GM23338 (cell line): ENCODE data around the gene ENDOU. TPM values are rescaled to one million over a fixed set of nuclear protein-coding genes. Genes with fewer than 3 reads are reported as not detected.

Source experiments
- ATAC-seq: fragments of 200-7000 bp; cut with Tn5 transposase; 3 replicates; pipeline ENCODE4 v1.9.1; 2020
- DNase-seq: peaks from one replicate; pipeline ENCODE4 v3.0.0-alpha.2; 2015; ENCODE audit warnings: low spot score
- H2AFZ ChIP-seq: fragments of 200-600 bp; sonication (generic); 2 replicates; pipeline ENCODE4 v1.8.0; 2016; ENCODE audit warnings: antibody characterized with exemption, mild to moderate bottlenecking, moderate library complexity
- H3F3A ChIP-seq: fragments of 200-600 bp; sonication (generic); replicated peaks from 2 replicates; pipeline ENCODE4 v1.8.0; 2017; ENCODE audit warnings: antibody characterized with exemption, mixed run types, low read depth
- H3K27ac ChIP-seq: fragments of 200-600 bp; sonication (generic); 2 replicates; pipeline ENCODE4 v1.6.1; 2016; ENCODE audit warnings: low read depth
- H3K27me3 ChIP-seq: fragments of 200-600 bp; sonication (generic); 2 replicates; pipeline ENCODE4 v1.8.0; 2016; ENCODE audit warnings: mild to moderate bottlenecking, mixed run types, moderate library complexity; ENCODE audit not compliant: insufficient read depth
- H3K36me3 ChIP-seq: fragments of 200-600 bp; sonication (generic); 2 replicates; pipeline ENCODE4 v1.8.0; 2016; ENCODE audit warnings: mild to moderate bottlenecking; ENCODE audit not compliant: insufficient read depth
- H3K4me1 ChIP-seq: fragments of 200-600 bp; sonication (generic); 2 replicates; pipeline ENCODE4 v1.8.0; 2016; ENCODE audit warnings: mild to moderate bottlenecking, moderate library complexity; ENCODE audit not compliant: insufficient read depth
- H3K4me2 ChIP-seq: fragments of 200-600 bp; sonication (generic); 2 replicates; pipeline ENCODE4 v1.7.1; 2017; ENCODE audit warnings: mixed run types
- H3K4me3 ChIP-seq: fragments of 200-600 bp; sonication (generic); 2 replicates; pipeline ENCODE4 v1.6.1; 2016; ENCODE audit warnings: mixed run types
- H3K79me2 ChIP-seq: fragments of 200-600 bp; sonication (generic); replicated peaks from 2 replicates; pipeline ENCODE4 v1.8.0; 2017; ENCODE audit warnings: mild to moderate bottlenecking; ENCODE audit not compliant: insufficient read depth
- H3K9me2 ChIP-seq: fragments of 200-600 bp; sonication (generic); 2 replicates; pipeline ENCODE4 v1.8.0; 2017; ENCODE audit not compliant: insufficient read depth
- H4K20me1 ChIP-seq: fragments of 200-600 bp; sonication (generic); replicated peaks from 2 replicates; pipeline ENCODE4 v1.8.0; 2017; ENCODE audit warnings: mild to moderate bottlenecking; ENCODE audit not compliant: insufficient read depth
- H3K27ac Mint-ChIP-seq: 2 replicates; pipeline ENCODE4 v1.8.0; 2020; ENCODE audit warnings: inconsistent platforms, mild to moderate bottlenecking, moderate library complexity, mixed read lengths
- H3K27me3 Mint-ChIP-seq: 3 replicates; pipeline ENCODE4 v1.8.0; 2022; ENCODE audit warnings: low read depth, mild to moderate bottlenecking, moderate library complexity, mixed read lengths, inconsistent platforms; ENCODE audit not compliant: insufficient read depth, poor library complexity
- H3K36me3 Mint-ChIP-seq: 3 replicates; pipeline ENCODE4 v1.8.0; 2021; ENCODE audit warnings: low read depth, mild to moderate bottlenecking, inconsistent platforms, moderate library complexity, mixed read lengths
- H3K4me1 Mint-ChIP-seq: 3 replicates; pipeline ENCODE4 v1.8.0; 2020; ENCODE audit warnings: mild to moderate bottlenecking, inconsistent platforms, mixed read lengths
- H3K4me3 Mint-ChIP-seq: 3 replicates; pipeline ENCODE4 v1.8.0; 2021; ENCODE audit warnings: moderate library complexity, mild to moderate bottlenecking, inconsistent platforms, mixed read lengths
- H3K9me3 Mint-ChIP-seq: 3 replicates; pipeline ENCODE4 v1.8.0; 2020; ENCODE audit warnings: moderate library complexity, mild to moderate bottlenecking, inconsistent platforms, mixed read lengths
- CREB1 ChIP-seq: fragments of 250-450 bp; sonication (Bioruptor Pico); IDR thresholded peaks from 2 replicates; pipeline ENCODE4 v1.5.0; 2020; ENCODE audit warnings: low read depth, mild to moderate bottlenecking, moderate library complexity
- EZH2 ChIP-seq: fragments of 200-600 bp; sonication (generic); IDR thresholded peaks from one replicate; pipeline ENCODE4 v1.8.0; 2017; ENCODE audit warnings: antibody characterized with exemption, mild to moderate bottlenecking, low read depth; ENCODE audit not compliant: unreplicated experiment
- EZH2phosphoT487 ChIP-seq: fragments of 200-600 bp; sonication (generic); IDR thresholded peaks from one replicate; pipeline ENCODE4 v1.8.1; 2018; ENCODE audit warnings: antibody characterized with exemption; ENCODE audit not compliant: unreplicated experiment
- JUNB ChIP-seq: IDR thresholded peaks from one replicate; pipeline ENCODE4 v1.6.1; 2016; ENCODE audit warnings: antibody characterized with exemption; ENCODE audit not compliant: unreplicated experiment
- NANOG ChIP-seq: IDR thresholded peaks from 2 replicates; pipeline ENCODE4 v1.6.1; 2016; ENCODE audit warnings: antibody characterized with exemption, borderline replicate concordance
- POLR2AphosphoS5 ChIP-seq: IDR thresholded peaks from 2 replicates; pipeline ENCODE4 v1.6.1; 2016; ENCODE audit warnings: antibody characterized with exemption, low read depth
- ZNF114 ChIP-seq: fragments of 250-450 bp; sonication (Bioruptor Pico); IDR thresholded peaks from 2 replicates; pipeline ENCODE4 v1.5.0; 2020; ENCODE audit warnings: mild to moderate bottlenecking, moderate library complexity
- ZNF331 ChIP-seq: fragments of 250-450 bp; sonication (Bioruptor Pico); IDR thresholded peaks from 2 replicates; pipeline ENCODE4 v1.5.0; 2020; ENCODE audit warnings: low read depth, mild to moderate bottlenecking, moderate library complexity
- polyA plus RNA-seq: library from polyadenylated mRNA; unstranded; fragments of >200 nt; fragmentation: Nextera tagmentation; extraction: Ambion mirVana; gene quantifications from 2 replicates; pipeline ENCODE4 v1.2.1, GENCODE V29; 2016
- total RNA-seq: library from RNA; depleted of rRNA; stranded (reverse); fragments of >200 nt; shearing (Covaris generic); gene quantifications from 2 replicates; pipeline ENCODE4 v1.2.3, GENCODE V29; 2014
- TF ChIP-seq, protein P1 (sequence below): IDR thresholded peaks from 2 replicates; pipeline ENCODE4 v1.6.1; 2016; ENCODE audit warnings: antibody characterized with exemption
- TF ChIP-seq, protein P2 (sequence below), 2 experiments: fragments of 200-600 bp in 1 of 2; sonication (generic) in 1 of 2; conservative IDR thresholded peaks; 2 replicates each; pipeline versions ENCODE4 v1.5.1 to v1.6.1; 2016 to 2017; ENCODE audit warnings: antibody characterized with exemption in 2 of 2, low read depth in 2 of 2, mild to moderate bottlenecking in 2 of 2, moderate library complexity in 1 of 2
- TF ChIP-seq, protein P3 (sequence below): fragments of 250-450 bp; sonication (Bioruptor Pico); IDR thresholded peaks from 2 replicates; pipeline ENCODE4 v1.5.0; 2020; ENCODE audit warnings: mild to moderate bottlenecking, moderate library complexity

Gene ENDOU
- total and polyA plus RNA-seq, 2 experiments from 2014 or later, result not detected

DNA sequence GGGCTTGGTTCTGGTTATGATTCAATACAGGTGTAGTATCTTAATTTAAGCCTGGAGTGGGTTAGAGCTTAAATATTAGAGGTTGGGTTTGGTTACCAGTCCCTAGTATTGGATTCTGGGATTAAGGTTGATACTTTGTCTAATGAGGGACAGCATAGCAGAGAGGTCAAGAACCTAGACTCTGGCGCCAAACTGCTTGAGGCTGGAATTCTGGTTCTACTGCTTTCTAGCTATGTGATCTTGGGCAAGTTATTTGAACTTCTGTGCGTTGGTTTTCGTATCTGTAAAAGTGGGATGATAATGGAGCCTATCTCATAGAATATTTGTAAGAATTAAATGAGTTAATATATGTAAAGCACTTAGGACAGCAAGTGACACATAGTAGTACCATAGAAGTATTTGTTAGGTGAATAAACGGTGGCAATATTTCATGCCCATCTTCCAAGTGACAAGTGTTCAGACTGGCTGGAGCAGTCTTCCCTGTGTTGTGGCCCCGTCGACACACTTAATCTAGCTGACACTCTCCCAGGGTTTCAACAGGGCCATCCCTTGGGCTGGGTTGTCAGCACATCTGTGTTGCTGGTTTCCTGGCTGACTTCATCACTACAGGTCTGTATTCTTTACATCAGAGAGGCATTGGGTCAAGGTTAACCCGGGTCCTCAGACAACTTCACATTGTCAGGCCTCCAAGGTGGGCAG is 3.0 kb downstream of the ENDOU start (continued):
- TF ChIP-seq, protein P1, sequence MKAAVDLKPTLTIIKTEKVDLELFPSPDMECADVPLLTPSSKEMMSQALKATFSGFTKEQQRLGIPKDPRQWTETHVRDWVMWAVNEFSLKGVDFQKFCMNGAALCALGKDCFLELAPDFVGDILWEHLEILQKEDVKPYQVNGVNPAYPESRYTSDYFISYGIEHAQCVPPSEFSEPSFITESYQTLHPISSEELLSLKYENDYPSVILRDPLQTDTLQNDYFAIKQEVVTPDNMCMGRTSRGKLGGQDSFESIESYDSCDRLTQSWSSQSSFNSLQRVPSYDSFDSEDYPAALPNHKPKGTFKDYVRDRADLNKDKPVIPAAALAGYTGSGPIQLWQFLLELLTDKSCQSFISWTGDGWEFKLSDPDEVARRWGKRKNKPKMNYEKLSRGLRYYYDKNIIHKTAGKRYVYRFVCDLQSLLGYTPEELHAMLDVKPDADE, result no peak
- no peak for TF ChIP-seq POLR2AphosphoS5
- no peak for TF ChIP-seq NANOG
- TF ChIP-seq, protein P2, sequence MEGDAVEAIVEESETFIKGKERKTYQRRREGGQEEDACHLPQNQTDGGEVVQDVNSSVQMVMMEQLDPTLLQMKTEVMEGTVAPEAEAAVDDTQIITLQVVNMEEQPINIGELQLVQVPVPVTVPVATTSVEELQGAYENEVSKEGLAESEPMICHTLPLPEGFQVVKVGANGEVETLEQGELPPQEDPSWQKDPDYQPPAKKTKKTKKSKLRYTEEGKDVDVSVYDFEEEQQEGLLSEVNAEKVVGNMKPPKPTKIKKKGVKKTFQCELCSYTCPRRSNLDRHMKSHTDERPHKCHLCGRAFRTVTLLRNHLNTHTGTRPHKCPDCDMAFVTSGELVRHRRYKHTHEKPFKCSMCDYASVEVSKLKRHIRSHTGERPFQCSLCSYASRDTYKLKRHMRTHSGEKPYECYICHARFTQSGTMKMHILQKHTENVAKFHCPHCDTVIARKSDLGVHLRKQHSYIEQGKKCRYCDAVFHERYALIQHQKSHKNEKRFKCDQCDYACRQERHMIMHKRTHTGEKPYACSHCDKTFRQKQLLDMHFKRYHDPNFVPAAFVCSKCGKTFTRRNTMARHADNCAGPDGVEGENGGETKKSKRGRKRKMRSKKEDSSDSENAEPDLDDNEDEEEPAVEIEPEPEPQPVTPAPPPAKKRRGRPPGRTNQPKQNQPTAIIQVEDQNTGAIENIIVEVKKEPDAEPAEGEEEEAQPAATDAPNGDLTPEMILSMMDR (conservative IDR thresholded peaks at IDR 0.05; ENCODE audit: low read depth in 2 of 2), result no peak

DNA sequence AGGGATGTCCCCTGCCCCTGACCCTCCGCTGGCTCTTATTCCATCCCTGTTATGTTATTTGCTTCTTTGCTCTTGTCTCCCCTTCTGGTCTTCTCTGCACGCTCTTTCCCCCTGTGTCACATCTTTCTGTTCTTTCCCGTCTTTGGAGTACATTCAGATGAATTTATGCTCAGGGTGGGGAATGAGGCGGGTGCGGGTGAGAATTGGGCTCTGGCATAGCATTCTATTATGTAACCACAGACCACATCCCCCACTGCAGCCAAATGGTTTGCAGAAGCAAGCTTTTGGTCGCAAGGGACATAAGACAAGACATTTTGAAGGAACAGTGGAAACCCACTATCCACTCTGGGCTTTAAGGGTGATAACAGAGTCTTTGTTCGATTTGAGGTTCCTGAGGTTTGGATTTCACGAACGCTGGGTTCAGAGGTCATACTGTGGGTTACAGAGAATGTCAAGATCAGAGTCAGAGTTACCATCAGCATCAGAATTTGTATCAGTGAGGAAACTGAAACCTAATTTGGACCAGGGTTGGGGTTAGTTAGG is 3.8 kb downstream of the ENDOU start:
- H3K4me3 Mint-ChIP-seq, result no peak overlapping the region
- no peak overlapping the region for H3K4me3 ChIP-seq
- peaks cover 18% of the 10 kb centered on the region for H3K27me3 Mint-ChIP-seq
- peaks cover 10% of the 10 kb centered on the region for H3K4me1 ChIP-seq
- no peaks in the 10 kb centered on the region for H4K20me1 ChIP-seq
- no peaks in the 10 kb centered on the region for H3F3A ChIP-seq
- ATAC-seq, result no peak
- peaks cover 17% of the 10 kb centered on the region for H3K4me1 Mint-ChIP-seq
- H3K9me2 ChIP-seq, result no peaks in the 10 kb centered on the region
- H3K9me3 Mint-ChIP-seq, result no peaks in the 10 kb centered on the region
- no peaks in the 10 kb centered on the region for H3K79me2 ChIP-seq
- H3K27ac Mint-ChIP-seq, result no peak overlapping the region
- DNase-seq, result no peak
- H3K27me3 ChIP-seq, result no peaks in the 10 kb centered on the region
- H3K36me3 ChIP-seq, result no peaks in the 10 kb centered on the region
- H3K4me2 ChIP-seq, result no peak overlapping the region
- H2AFZ ChIP-seq, result no peak overlapping the region
- H3K36me3 Mint-ChIP-seq, result no peaks in the 10 kb centered on the region; the same call in 2 of the 3 replicates
- no peak overlapping the region for H3K27ac ChIP-seq
- TF ChIP-seq NANOG (no peak), EZH2phosphoT487 (no peak), JUNB (no peak), ZNF331 (CRISPR knock-in tag) (no peak), CREB1 (CRISPR knock-in tag) (no peak), ZNF114 (CRISPR knock-in tag) (no peak), POLR2AphosphoS5 (no peak), EZH2 (no peak)
- TF ChIP-seq, protein P1, result no peak
- TF ChIP-seq, protein P2 (conservative IDR thresholded peaks at IDR 0.05; ENCODE audit: low read depth in 2 of 2), result no peak
- TF ChIP-seq, protein P3, sequence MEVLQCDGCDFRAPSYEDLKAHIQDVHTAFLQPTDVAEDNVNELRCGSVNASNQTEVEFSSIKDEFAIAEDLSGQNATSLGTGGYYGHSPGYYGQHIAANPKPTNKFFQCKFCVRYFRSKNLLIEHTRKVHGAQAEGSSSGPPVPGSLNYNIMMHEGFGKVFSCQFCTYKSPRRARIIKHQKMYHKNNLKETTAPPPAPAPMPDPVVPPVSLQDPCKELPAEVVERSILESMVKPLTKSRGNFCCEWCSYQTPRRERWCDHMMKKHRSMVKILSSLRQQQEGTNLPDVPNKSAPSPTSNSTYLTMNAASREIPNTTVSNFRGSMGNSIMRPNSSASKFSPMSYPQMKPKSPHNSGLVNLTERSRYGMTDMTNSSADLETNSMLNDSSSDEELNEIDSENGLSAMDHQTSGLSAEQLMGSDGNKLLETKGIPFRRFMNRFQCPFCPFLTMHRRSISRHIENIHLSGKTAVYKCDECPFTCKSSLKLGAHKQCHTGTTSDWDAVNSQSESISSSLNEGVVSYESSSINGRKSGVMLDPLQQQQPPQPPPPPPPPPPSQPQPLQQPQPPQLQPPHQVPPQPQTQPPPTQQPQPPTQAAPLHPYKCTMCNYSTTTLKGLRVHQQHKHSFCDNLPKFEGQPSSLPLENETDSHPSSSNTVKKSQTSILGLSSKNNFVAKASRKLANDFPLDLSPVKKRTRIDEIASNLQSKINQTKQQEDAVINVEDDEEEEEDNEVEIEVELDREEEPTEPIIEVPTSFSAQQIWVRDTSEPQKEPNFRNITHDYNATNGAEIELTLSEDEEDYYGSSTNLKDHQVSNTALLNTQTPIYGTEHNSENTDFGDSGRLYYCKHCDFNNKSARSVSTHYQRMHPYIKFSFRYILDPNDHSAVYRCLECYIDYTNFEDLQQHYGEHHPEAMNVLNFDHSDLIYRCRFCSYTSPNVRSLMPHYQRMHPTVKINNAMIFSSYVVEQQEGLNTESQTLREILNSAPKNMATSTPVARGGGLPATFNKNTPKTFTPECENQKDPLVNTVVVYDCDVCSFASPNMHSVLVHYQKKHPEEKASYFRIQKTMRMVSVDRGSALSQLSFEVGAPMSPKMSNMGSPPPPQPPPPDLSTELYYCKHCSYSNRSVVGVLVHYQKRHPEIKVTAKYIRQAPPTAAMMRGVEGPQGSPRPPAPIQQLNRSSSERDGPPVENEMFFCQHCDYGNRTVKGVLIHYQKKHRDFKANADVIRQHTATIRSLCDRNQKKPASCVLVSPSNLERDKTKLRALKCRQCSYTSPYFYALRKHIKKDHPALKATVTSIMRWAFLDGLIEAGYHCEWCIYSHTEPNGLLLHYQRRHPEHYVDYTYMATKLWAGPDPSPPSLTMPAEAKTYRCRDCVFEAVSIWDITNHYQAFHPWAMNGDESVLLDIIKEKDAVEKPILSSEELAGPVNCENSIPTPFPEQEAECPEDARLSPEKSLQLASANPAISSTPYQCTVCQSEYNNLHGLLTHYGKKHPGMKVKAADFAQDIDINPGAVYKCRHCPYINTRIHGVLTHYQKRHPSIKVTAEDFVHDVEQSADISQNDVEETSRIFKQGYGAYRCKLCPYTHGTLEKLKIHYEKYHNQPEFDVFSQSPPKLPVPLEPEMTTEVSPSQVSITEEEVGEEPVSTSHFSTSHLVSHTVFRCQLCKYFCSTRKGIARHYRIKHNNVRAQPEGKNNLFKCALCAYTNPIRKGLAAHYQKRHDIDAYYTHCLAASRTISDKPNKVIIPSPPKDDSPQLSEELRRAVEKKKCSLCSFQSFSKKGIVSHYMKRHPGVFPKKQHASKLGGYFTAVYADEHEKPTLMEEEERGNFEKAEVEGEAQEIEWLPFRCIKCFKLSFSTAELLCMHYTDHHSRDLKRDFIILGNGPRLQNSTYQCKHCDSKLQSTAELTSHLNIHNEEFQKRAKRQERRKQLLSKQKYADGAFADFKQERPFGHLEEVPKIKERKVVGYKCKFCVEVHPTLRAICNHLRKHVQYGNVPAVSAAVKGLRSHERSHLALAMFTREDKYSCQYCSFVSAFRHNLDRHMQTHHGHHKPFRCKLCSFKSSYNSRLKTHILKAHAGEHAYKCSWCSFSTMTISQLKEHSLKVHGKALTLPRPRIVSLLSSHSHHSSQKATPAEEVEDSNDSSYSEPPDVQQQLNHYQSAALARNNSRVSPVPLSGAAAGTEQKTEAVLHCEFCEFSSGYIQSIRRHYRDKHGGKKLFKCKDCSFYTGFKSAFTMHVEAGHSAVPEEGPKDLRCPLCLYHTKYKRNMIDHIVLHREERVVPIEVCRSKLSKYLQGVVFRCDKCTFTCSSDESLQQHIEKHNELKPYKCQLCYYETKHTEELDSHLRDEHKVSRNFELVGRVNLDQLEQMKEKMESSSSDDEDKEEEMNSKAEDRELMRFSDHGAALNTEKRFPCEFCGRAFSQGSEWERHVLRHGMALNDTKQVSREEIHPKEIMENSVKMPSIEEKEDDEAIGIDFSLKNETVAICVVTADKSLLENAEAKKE (CRISPR knock-in tag), result no peak
